ENCODE measurements around the gene ZNF500.

DNA sequence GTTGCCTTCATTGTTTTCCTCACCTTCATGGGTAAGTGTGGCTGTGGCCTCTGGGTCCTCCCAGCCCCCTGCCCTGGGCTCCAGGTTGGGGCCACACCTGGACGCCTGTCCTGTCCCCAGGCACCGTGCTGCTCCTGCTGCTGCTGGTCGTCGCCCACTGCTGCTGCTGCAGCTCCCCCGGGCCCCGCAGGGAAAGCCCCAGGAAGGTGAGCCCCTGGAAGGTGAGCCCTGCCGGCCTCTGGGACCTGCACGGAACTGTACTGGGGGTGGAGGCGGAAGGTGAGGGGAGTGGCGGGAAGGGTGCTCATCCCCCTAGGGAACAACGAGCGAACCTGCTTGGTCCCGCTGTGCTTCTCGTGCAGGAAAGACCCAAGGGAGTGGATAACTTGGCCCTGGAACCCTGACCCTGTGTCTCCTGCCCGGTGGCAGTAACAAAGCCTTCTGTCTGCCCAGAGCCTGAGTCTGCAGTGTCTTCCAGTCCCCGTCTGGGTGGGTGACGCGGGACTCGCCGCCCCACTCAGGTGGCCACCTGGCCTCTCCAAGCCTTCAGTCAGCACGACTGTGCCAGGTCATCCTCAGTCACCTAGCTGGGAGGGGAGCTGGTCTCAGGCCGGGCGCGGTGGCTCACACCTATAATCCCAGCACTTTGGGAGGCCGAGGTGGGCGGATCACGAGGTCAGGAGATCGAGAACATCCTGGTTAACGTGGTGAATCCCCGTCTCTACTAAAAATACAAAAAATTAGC is 29.0 kb upstream of the ZNF500 start:
- TF ChIP-seq, protein P1, sequence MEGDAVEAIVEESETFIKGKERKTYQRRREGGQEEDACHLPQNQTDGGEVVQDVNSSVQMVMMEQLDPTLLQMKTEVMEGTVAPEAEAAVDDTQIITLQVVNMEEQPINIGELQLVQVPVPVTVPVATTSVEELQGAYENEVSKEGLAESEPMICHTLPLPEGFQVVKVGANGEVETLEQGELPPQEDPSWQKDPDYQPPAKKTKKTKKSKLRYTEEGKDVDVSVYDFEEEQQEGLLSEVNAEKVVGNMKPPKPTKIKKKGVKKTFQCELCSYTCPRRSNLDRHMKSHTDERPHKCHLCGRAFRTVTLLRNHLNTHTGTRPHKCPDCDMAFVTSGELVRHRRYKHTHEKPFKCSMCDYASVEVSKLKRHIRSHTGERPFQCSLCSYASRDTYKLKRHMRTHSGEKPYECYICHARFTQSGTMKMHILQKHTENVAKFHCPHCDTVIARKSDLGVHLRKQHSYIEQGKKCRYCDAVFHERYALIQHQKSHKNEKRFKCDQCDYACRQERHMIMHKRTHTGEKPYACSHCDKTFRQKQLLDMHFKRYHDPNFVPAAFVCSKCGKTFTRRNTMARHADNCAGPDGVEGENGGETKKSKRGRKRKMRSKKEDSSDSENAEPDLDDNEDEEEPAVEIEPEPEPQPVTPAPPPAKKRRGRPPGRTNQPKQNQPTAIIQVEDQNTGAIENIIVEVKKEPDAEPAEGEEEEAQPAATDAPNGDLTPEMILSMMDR (IDR thresholded peaks at IDR 0.05): no peak
- no peak for TF ChIP-seq POLR2A (IDR thresholded peaks at IDR 0.05)
- TF ChIP-seq POLR2AphosphoS5 (IDR thresholded peaks at IDR 0.05): no peak

All from prostate gland (tissue), 2 donors.